GM04503 (cell line): ENCODE measurements around the gene COL18A1.
"Not testable (repeated sequence)": the region's sequence is repeated elsewhere in the genome, so short reads cannot be mapped to it uniquely, and the experiment has no call there.

Source experiments
- DNase-seq: peaks from one replicate; pipeline ENCODE4 v3.0.0-alpha.2; 2012; ENCODE audit warnings: low read depth

The COL18A1 gene

DNA sequence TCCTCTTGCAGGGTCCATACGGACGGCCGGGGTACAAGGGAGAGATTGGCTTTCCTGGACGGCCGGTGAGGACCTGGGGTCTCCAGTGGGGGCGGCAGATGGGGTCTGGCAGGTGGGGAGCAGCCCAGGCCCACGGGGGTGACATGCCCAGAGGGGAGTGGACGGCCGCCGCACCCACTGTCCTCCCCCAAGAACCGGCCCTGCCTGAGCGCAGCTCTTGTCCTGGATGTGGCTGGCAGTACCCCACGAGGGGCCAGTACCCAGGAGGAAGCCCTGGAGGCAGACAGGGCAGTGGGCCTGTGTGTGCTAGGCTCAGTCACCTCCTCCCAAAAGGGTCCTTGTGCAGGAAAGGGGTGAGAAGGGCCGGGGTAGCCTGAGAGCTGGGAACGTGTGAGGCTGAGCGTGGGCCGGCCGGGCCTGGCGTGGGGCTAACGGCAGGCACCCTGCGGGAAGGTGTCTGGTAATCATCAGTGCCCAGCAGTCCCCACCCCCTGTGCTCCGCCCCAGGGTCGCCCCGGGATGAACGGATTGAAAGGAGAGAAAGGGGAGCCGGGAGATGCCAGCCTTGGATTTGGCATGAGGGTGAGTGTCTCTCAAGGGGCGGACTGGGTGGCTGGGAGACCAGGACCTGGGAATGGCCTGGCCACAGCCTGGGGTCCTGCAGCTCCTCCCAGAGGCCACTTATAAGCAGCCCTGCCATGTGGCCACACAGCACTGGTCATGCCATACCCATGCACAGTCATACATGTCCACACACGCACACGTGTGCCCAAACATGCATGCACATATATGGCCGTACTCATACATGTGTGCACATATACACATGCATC is 90.1 kb downstream of the COL18A1 start:
- DNase-seq, result no peak

DNA sequence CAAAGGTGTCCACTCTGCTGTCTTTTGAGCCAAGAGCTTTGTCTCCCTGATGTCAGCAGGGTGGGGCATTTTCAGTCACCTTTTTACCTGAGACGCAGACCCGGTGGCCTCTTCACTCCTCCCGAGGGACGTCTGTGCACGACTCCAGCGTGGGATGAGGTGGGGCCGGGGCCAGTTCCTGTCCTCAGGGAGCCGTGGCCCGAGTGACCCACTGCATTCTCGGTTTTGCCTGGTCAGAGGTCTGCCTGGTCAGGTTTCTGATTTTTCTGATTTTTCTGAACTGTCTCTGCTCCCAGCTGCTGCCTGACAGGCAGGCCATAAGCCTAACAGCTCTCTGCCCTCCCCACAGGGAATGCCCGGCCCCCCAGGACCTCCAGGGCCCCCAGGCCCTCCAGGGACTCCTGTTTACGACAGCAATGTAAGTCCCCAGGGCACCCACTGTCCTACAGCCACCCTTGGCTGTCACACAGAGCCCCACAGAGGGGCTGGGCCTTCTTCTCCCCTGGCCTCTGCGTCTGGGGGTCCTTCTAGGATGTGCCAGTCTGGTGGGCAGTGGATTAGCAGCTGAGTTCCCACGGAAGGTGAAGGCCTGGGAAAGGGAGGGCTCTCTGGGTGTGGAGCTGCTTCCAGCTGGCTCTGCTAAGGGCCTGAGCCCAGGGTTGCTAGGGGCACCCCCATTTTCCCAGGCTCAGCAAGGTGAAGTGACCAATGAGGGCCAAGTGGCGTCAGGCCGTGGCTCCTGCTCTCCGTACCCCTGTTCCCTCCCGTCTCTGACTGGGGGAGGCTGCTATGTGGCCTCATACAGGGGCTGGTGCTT is 91.4 kb downstream of the COL18A1 start:
- no peak for DNase-seq

DNA sequence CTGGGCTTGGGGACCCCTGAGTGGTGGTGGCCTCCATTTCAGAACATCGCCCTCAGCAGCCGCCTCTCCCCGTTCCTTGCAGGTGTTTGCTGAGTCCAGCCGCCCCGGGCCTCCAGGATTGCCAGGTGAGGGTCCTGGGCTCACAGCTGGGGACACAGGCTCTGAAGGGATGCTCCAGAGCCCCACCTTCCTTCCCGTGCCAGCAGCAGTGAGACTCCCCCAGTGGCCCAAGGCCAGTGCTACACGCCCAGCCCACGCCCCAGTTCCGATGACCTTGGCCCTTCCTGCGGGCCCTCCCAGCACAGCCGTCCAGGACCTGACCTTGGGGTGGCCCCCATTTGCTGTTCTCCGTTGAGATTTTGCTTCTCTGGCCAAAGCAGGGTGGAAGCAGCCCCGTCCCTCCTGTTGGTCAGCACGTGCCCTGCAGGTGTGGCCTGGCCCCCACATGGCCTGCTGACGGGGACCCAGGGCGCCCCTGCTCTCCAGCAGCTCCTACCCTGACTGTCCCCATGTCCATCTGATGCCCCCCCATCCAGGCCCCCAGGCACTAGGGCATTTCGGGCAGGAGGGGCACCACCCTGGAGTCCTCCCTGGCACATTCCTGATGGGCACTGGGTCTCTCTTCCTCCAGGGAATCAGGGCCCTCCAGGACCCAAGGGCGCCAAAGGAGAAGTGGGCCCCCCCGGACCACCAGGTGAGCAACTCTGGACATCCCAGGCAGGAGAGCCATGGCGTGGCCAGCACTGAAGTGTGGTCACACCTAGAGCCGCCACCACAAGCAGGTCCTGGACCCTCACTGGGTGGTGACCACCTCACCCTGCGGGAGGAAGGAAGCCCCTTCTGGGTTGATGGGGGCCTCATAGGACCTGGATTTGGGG is 92.2 kb downstream of the COL18A1 start:
- DNase-seq, result no peak

GRCh38 chr21:45497846-45498645 is 93.1 kb downstream of the COL18A1 start:
- DNase-seq, result no peak

- no peak for DNase-seq
These were observed 93.7 kb downstream of the COL18A1 start for GRCh38 chr21:45498646-45499000.

DNA sequence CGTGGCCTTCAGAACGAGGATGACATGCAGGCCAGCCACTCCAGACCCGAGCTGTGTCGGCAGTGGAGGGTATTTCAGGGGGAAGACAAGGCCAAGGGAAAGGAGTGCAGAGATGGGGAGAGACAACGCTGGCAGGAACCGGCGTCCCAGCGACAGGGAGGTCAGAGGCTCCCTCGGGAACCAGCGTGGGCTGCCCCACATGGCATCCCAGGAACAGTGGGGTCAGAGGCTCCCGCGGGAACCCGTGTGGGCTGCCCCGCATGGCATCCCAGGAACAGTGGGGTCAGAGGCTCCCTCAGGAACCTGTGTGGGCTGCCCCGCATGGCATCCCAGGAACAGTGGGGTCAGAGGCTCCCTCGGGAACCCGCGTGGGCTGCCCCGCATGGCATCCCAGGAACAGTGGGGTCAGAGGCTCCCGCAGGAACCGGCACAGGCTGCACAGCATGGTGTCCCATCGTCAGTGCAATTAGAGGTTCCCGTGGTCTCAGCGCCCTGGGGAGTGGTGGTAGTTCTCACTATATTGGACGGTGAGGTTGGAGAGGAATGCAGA is 94.3 kb downstream of the COL18A1 start:
- no peak for DNase-seq

DNA sequence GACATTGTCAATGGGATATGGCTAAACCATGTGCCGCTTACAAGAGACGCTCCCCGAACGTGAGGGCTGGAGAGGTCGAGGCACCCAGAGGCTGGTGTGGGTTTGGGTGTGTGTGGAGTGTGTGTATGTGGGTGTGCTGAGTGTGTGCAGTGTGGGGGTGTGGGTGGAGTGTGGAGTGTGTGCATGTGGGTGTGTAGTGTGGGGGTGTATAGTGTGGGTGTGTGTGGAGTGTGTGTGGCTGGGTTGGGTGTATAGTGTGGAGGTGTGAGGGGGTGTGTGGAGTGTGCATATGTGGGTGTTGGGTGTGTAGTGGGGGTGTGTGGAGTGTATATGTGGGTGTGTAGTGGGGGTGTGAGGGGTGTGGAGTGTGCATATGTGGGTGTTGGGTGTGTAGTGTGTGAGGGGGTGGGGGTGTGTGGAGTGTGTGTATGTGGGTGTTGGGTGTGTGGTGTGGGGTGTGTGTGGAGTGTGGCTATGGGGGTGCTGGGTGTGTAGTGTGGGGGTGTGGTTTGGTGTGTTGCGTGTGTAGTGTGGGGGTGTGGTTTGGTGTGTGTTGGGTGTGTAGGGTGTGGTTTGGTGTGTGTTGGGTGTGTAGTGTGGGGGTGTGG is 95.1 kb downstream of the COL18A1 start:
- DNase-seq, result no peak

- not testable (repeated sequence) for DNase-seq
These were observed 96.4 kb downstream of the COL18A1 start for GRCh38 chr21:45501081-45502005.

GRCh38 chr21:45502006-45502345 is 97.0 kb downstream of the COL18A1 start:
- no peak for DNase-seq

DNA sequence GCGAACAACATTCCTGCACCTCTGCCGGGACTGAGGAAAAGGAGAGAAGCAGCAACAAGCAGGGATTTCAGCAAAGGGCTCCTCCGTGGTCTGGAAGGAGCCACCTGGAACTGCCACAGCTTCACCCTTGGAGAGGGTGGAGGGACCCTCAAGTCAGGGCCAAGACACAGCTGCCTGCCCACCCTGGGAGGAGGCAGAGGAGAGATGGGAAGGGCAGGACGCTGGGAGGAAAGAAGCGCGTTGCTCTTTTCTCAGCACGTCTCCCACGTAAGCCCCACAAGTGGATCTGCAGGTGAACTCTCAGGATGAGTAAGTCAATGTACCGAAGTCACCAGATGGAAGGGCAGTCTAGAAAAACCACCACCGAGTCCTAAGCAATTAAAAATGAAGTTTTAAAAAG is 97.6 kb downstream of the COL18A1 start:
- DNase-seq, result no peak

DNA sequence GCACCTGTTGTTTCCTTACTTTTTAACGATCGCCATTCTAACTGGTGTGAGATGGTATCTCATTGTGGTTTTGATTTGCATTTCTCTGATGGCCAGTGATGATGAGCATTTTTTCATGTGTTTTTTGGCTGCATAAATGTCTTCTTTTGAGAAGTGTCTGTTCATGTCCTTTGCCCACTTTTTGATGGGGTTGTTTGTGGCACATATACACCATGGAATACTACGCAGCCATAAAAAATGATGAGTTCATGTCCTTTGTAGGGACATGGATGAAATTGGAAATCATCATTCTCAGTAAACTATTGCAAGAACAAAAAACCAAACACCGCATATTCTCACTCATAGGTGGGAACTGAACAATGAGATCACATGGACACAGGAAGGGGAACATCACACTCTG is 98.3 kb downstream of the COL18A1 start:
- not testable (repeated sequence) for DNase-seq

- DNase-seq, result no peak
These were observed 99.1 kb downstream of the COL18A1 start for GRCh38 chr21:45504021-45504515.

GRCh38 chr21:45504516-45505415 is 99.8 kb downstream of the COL18A1 start:
- DNase-seq, result no peak

GRCh38 chr21:45505416-45506021 is 100.6 kb downstream of the COL18A1 start:
- no peak for DNase-seq

DNA sequence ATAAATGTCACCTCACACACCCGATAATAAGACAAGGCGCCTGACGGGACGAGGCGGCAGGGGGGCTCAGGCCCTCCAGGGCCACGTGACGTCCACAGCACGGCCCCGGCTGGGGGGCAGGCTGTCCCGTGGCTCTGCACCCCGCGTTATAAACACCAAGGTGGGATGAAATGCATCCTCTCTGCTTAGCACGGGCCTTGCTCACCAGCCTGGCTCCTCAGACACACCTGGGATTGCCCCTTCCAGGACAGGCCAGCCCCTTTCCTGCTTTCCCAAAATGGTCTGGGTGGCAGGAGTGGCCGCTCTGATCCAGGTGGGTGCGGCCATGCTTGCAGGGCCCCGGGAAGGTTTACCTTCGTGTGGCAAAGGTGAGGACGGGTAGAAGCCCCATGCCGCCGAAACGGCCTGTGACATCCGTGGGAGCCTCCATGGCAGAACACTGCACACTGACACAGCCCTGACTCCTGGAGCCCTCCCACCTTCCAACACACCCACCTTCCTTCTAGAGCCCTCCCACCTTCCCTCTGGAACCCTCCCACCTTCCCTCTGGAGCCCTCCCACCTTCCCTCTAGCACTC is 101.4 kb downstream of the COL18A1 start:
- DNase-seq, result no peak

DNA sequence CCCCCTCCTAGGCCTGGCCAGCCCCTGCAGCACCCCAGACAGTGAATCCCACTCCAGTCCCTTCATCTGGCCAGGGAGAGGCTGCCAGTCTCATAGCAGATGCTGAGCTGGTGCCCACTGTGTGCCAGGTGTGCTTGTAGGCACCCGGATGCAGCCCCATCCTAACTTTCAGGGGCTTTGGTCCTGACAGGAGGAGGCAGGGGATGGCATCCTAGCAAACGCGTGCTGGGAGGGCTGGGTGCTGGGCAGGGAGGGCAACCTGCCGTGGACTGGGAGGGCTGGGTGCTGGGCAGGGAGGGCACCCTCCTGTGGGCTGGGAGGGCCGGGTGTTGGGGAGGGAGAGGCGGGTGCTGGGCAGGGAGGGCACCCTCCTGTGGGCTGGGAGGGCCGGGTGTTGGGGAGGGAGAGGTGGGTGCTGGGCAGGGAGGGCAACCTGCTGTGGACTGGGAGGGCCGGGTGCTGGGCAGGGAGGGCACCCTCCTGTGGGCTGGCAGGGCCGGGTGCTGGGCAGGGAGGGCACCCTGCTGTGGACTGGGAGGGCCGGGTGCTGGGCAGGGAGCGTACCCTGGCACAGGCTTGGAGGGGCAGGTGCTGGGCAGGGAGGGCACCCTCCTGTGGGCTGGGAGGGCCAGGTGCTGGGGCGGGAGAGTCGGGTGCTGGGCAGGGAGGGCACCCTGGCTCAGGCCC is 102.0 kb downstream of the COL18A1 start:
- no peak for DNase-seq

DNA sequence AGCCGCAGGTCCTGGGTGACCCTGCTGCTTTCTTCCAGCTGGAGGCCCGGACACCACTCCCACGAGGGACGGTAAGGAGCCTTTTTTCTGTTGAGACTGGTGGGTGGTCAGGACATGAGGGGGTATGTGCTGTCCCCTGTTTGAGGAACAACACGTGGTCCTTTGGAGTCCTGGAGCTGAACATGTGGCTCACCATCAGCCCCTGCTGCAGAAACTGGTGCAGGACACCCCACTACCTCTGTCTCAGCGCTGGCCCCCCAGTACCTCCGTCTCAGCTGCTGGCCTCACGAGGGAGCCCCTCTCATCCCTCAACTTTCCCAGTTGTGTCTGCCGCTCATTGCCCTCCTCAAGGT is 102.5 kb downstream of the COL18A1 start:
- DNase-seq, result no peak
